GM15510 (cell line): ENCODE data around the gene NOTCH3.

Source experiments
- POLR2A ChIP-seq: IDR thresholded peaks from 3 replicates; pipeline ENCODE4 v1.6.1; 2011; ENCODE audit warnings: borderline replicate concordance; ENCODE audit not compliant: insufficient read length; ENCODE audit errors: extremely low read depth

NOTCH3 gene

GRCh38 chr19:15169541-15170285, 31.1 kb downstream of the NOTCH3 start:
- TF ChIP-seq POLR2A, result no peak

GRCh38 chr19:15166700-15167099, 34.1 kb downstream of the NOTCH3 start:
- TF ChIP-seq POLR2A, result no peak

- no peak for TF ChIP-seq POLR2A
Observed at GRCh38 chr19:15161028-15161984, 39.5 kb downstream of the NOTCH3 start.

- TF ChIP-seq POLR2A, result no peak
Observed at GRCh38 chr19:15159251-15159650, 41.5 kb downstream of the NOTCH3 start.

- TF ChIP-seq POLR2A, result no peak
Observed at GRCh38 chr19:15156391-15156790, 44.4 kb downstream of the NOTCH3 start.

- TF ChIP-seq POLR2A, result no peak
Observed at GRCh38 chr19:15155296-15155695, 45.5 kb downstream of the NOTCH3 start.

- TF ChIP-seq POLR2A, result no peak
Observed at GRCh38 chr19:15154002-15154612, 46.7 kb downstream of the NOTCH3 start.

- no peak for TF ChIP-seq POLR2A
Observed at GRCh38 chr19:15149737-15150136, 51.1 kb downstream of the NOTCH3 start.

GRCh38 chr19:15147090-15147489, 53.7 kb downstream of the NOTCH3 start:
- TF ChIP-seq POLR2A, result no peak

GRCh38 chr19:15144046-15144646, 56.6 kb downstream of the NOTCH3 start:
- no peak for TF ChIP-seq POLR2A

- TF ChIP-seq POLR2A, result no peak
Observed at GRCh38 chr19:15142313-15142712, 58.5 kb downstream of the NOTCH3 start.

- TF ChIP-seq POLR2A, result no peak
Observed at GRCh38 chr19:15141143-15141542, 59.7 kb downstream of the NOTCH3 start.

- TF ChIP-seq POLR2A, result no peak
Observed at GRCh38 chr19:15138427-15138826, 62.4 kb downstream of the NOTCH3 start.

- TF ChIP-seq POLR2A, result no peak
Observed at GRCh38 chr19:15137777-15138176, 63.0 kb downstream of the NOTCH3 start.
